ENCODE results near the gene MORN1.

DNA sequence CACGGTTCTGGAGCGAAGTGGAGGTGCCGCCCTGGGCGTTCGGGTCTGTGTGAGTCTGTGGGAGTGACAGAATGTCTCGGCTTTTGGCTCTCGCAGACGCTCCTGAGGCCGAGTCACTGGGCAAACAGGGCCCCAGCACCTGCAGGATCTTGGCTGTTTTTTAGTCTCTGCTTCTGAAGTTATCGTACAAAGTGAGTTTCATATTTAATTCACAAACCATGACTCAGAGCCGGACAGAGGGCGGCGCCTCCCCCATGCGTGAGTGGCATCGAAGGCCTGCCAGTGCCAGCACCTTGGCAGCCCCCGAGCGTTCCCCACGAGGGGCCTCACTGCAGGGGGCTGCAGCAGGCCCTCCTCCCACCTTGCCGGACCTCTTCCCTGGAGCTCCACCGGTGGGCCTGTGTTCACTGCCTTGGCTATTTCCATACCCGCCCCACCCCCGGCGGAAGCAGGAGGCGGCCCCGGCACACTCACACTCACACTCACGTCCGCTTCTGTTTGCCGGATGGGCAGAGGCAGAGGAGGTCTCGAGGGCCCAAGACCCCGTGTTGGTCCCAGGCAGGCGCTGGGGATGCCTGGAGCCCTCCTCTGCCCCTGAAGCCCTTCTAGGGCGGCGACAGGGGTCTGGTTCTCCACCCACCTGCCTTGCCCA, 56.3 kb downstream of the MORN1 start:
- no peak for TF ChIP-seq CTCF (IDR thresholded peaks at IDR 0.05 in 8 of 11, conservative IDR thresholded peaks at IDR 0.05 in 3 of 11)
- no peak for TF ChIP-seq POLR2A (IDR thresholded peaks at IDR 0.05)
